HK-2 (cell line): ENCODE data around the gene RAMP1.
"Not testable (repeated sequence)": the region's sequence is repeated elsewhere in the genome, so short reads cannot be mapped to it uniquely, and the experiment has no call there.

Experiments
- DNase-seq: peaks from one replicate; pipeline ENCODE4 v3.0.0-alpha.2; 2018; ENCODE audit not compliant: unreplicated experiment

The RAMP1 gene

GRCh38 chr2:237859533-237860272 lies at the start of gene RAMP1:
TSS of gene RAMP1 (plus strand) at chr2:237859623. CDS start at chr2:237859676, 53 bp downstream.
- no peak for DNase-seq

GRCh38 chr2:237815637-237816036 lies 43.8 kb upstream of the RAMP1 start:
- DNase-seq = no peak

GRCh38 chr2:237816531-237816930 lies 42.9 kb upstream of the RAMP1 start:
- no peak for DNase-seq

GRCh38 chr2:237818066-237818473 lies 41.4 kb upstream of the RAMP1 start:
- DNase-seq = no peak

GRCh38 chr2:237819231-237819630 lies 40.2 kb upstream of the RAMP1 start:
- no peak for DNase-seq

- DNase-seq = no peak
Observed at GRCh38 chr2:237820421-237820820, 39.0 kb upstream of the RAMP1 start.

- DNase-seq = no peak
Observed at GRCh38 chr2:237823544-237823943, 35.9 kb upstream of the RAMP1 start.

GRCh38 chr2:237824085-237824484 lies 35.3 kb upstream of the RAMP1 start:
- no peak for DNase-seq

GRCh38 chr2:237827421-237827987 lies 31.9 kb upstream of the RAMP1 start:
- DNase-seq = no peak

- DNase-seq = no peak
Observed at GRCh38 chr2:237830522-237830921, 28.9 kb upstream of the RAMP1 start.

GRCh38 chr2:237833546-237833945 lies 25.9 kb upstream of the RAMP1 start:
- no peak for DNase-seq

GRCh38 chr2:237835372-237835771 lies 24.1 kb upstream of the RAMP1 start:
- no peak for DNase-seq

GRCh38 chr2:237841051-237841450 lies 18.4 kb upstream of the RAMP1 start:
- no peak for DNase-seq

- DNase-seq = not testable (repeated sequence)
Observed at GRCh38 chr2:237848940-237849339, 10.5 kb upstream of the RAMP1 start.

- DNase-seq = no peak
Observed at GRCh38 chr2:237854295-237854694, 5.1 kb upstream of the RAMP1 start.

GRCh38 chr2:237857791-237858190 lies 1.6 kb upstream of the RAMP1 start:
- no peak for DNase-seq

- DNase-seq = peak; percentile 64
Observed at GRCh38 chr2:237858294-237859081, 935 bp upstream of the RAMP1 start.

GRCh38 chr2:237859082-237859433 lies 365 bp upstream of the RAMP1 start:
- no peak for DNase-seq

- DNase-seq = no peak
Observed at GRCh38 chr2:237860273-237860935, 981 bp downstream of the RAMP1 start.

GRCh38 chr2:237861875-237862527 lies 2.6 kb downstream of the RAMP1 start:
- no peak for DNase-seq

GRCh38 chr2:237862528-237862895 lies 3.1 kb downstream of the RAMP1 start:
- no peak for DNase-seq

GRCh38 chr2:237863102-237863511 lies 3.7 kb downstream of the RAMP1 start:
- DNase-seq = no peak
